ENCODE measurements around the gene MALL.
"Not testable (repeated sequence)": the region's sequence is repeated elsewhere in the genome, so short reads cannot be mapped to it uniquely, and the experiment has no call there.

DNA sequence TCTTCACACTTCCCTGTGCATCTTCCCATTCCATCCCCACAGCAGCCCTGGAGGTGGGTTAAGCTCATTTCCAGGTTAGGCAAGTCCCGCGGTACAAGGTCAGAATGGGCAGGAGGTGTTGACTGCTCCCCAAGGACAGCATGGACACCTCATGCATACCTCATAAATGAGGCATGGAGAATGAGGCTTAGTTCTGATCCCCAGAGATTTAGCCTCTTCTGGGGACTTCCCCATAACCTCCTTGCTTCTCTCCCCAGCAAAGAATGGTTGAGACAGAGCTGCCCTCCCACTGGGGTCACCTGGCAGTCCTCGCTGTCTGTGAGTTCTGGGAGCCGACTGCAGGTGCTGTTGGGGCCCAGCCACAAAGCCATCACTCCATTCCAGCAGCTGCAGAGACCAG lies 68.4 kb downstream of the MALL start:
- TF ChIP-seq POLR2A, POLR2AphosphoS5, POU2F2, TAF1 (IDR thresholded peaks at IDR 0.05; ENCODE audit: low read depth, low read length): not testable (repeated sequence)
